OCI-LY7 (cell line): ENCODE results near the gene TM7SF3. TPM values are rescaled to one million over a fixed set of nuclear protein-coding genes. Genes with fewer than 3 reads are reported as not detected.

Experiments used
- BruUV-seq: library from RNA; stranded (reverse); fragments of 400-500 nt; replicated peaks from 2 replicates; lab custom pipeline; 2021; lab: Mats Ljungman, UMichigan
- CTCF ChIA-PET: fragments of 300-600 bp; sonication (Branson Sonifier 250); formaldehyde crosslinking; loops from one replicate; lab custom pipeline; 2022; ENCODE audit warnings: antibody characterized with exemption; ENCODE audit not compliant: unreplicated experiment; lab: Charles Lee
- POLR2A ChIA-PET: fragments of 300-600 bp; sonication (Branson Sonifier 250); formaldehyde crosslinking; loops from one replicate; lab custom pipeline; 2022; ENCODE audit warnings: antibody characterized with exemption; lab: Charles Lee
- DNase-seq: peaks from one replicate; pipeline ENCODE4 v3.0.0-alpha.2; 2015; ENCODE audit warnings: low spot score
- H2AFZ ChIP-seq: fragments of 200-600 bp; sonication (generic), shearing (Covaris generic); 2 replicates; pipeline ENCODE4 v1.6.1; 2014; ENCODE audit warnings: mild to moderate bottlenecking, antibody characterized with exemption, low read length, moderate library complexity
- H3K27ac ChIP-seq: fragments of 200-600 bp; sonication (generic); 2 replicates; pipeline ENCODE4 v1.5.1; 2014; ENCODE audit warnings: mixed run types, low read depth, mild to moderate bottlenecking, moderate library complexity, low read length, inconsistent platforms; ENCODE audit not compliant: poor library complexity, severe bottlenecking
- H3K36me3 ChIP-seq: fragments of 200-600 bp; sonication (generic); 2 replicates; pipeline ENCODE4 v1.6.1; 2014; ENCODE audit warnings: mild to moderate bottlenecking, antibody characterized with exemption, low read length, moderate library complexity, mixed read lengths; ENCODE audit not compliant: insufficient read depth
- H3K4me1 ChIP-seq: fragments of 200-600 bp; sonication (generic); 2 replicates; pipeline ENCODE4 v1.5.1; 2014; ENCODE audit warnings: mild to moderate bottlenecking, low read length; ENCODE audit not compliant: insufficient read depth, poor library complexity, severe bottlenecking
- H3K4me2 ChIP-seq: fragments of 200-600 bp; sonication (generic); 2 replicates; pipeline ENCODE4 v1.6.1; 2014; ENCODE audit warnings: mild to moderate bottlenecking, low read length
- H3K4me3 ChIP-seq: fragments of 200-600 bp; sonication (generic); 2 replicates; pipeline ENCODE4 v1.5.1; 2014; ENCODE audit warnings: mild to moderate bottlenecking, low read depth, low read length; ENCODE audit not compliant: poor library complexity, severe bottlenecking
- H3K79me2 ChIP-seq: fragments of 200-600 bp; sonication (generic); 2 replicates; pipeline ENCODE4 v1.6.1; 2016; ENCODE audit warnings: low read depth, mild to moderate bottlenecking, low read length, moderate library complexity, mixed read lengths; ENCODE audit not compliant: insufficient read depth
- H3K9me2 ChIP-seq: fragments of 200-600 bp; sonication (generic); 2 replicates; pipeline ENCODE4 v1.6.1; 2016; ENCODE audit warnings: mild to moderate bottlenecking, low read length, mixed read lengths; ENCODE audit not compliant: insufficient read depth
- H3K9me3 ChIP-seq: fragments of 200-600 bp; sonication (generic); 2 replicates; pipeline ENCODE4 v1.6.1; 2014; ENCODE audit warnings: mild to moderate bottlenecking, mixed run types, low read length, mixed read lengths
- H4K20me1 ChIP-seq: fragments of 200-600 bp; sonication (generic); 2 replicates; pipeline ENCODE4 v1.6.1; 2014; ENCODE audit warnings: mild to moderate bottlenecking, antibody characterized with exemption, low read length, moderate library complexity, mixed read lengths; ENCODE audit not compliant: insufficient read depth
- EZH2phosphoT487 ChIP-seq: fragments of 200-600 bp; sonication (generic); IDR thresholded peaks from 2 replicates; pipeline ENCODE4 v1.6.1; 2018; ENCODE audit warnings: low read depth, borderline replicate concordance, mild to moderate bottlenecking, mixed run types, antibody characterized with exemption, low read length, moderate library complexity, mixed read lengths
- intact Hi-C: fragments of 100-400 bp; cut with micrococcal nuclease; formaldehyde crosslinking; loops from one replicate; pipeline ENCODE4 v1.10.0; 2022; ENCODE audit not compliant: unreplicated experiment
- total RNA-seq, 2 experiments: library from RNA; depleted of rRNA in 1 of 2; stranded (reverse); fragments of >200 nt in 1 of 2; shearing (Covaris generic) in 1 of 2; gene quantifications; 2 replicates each; pipeline ENCODE4 v1.2.3, GENCODE V29; 2014 to 2022
- TF ChIP-seq, protein P1 (sequence below): fragments of 200-600 bp; sonication (generic); conservative IDR thresholded peaks from 2 replicates; pipeline ENCODE4 v1.5.1; 2014; ENCODE audit warnings: mild to moderate bottlenecking, antibody characterized with exemption, low read length, moderate library complexity, mixed read lengths

Gene TM7SF3
- total RNA-seq, 2 experiments from 2014 or later = 47.1 to 48.3 TPM

GRCh38 chr12:27015730-27016076 is 1.5 kb upstream of the TM7SF3 start:
- no TSS peak for BruUV-seq
- Histone ChIP-seq H3K4me1 (peaks cover 41% of the 10 kb centered on the region), H2AFZ (peak overlapping the region; percentile 98), H3K4me2 (peak overlapping the region; percentile 61), H4K20me1 (no peaks in the 10 kb centered on the region), H3K4me3 (no peak overlapping the region), H3K9me3 (no peaks in the 10 kb centered on the region), H3K9me2 (no peaks in the 10 kb centered on the region), H3K79me2 (peaks cover 29% of the 10 kb centered on the region; the same call in 1 of the 2 replicates), H3K27ac (peak overlapping the region; percentile 60), H3K36me3 (no peaks in the 10 kb centered on the region)
- intact Hi-C loops = loop anchor here (2.0 to 10.0 kb wide), 5 partner anchors 127 to 311 kb away; partner anchors contain the start of gene STK38L
- TF ChIP-seq EZH2phosphoT487 = no peak
- TF ChIP-seq, protein P1, sequence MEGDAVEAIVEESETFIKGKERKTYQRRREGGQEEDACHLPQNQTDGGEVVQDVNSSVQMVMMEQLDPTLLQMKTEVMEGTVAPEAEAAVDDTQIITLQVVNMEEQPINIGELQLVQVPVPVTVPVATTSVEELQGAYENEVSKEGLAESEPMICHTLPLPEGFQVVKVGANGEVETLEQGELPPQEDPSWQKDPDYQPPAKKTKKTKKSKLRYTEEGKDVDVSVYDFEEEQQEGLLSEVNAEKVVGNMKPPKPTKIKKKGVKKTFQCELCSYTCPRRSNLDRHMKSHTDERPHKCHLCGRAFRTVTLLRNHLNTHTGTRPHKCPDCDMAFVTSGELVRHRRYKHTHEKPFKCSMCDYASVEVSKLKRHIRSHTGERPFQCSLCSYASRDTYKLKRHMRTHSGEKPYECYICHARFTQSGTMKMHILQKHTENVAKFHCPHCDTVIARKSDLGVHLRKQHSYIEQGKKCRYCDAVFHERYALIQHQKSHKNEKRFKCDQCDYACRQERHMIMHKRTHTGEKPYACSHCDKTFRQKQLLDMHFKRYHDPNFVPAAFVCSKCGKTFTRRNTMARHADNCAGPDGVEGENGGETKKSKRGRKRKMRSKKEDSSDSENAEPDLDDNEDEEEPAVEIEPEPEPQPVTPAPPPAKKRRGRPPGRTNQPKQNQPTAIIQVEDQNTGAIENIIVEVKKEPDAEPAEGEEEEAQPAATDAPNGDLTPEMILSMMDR = peak; percentile 76
- POLR2A ChIA-PET = interaction anchor here (0.6 to 1.8 kb wide), 12 partner anchors 13 to 470 kb away, joined by 3 to 6 read pairs (median 4); partner anchors contain the start of gene ITPR2
- CTCF ChIA-PET = interaction anchor here (0.9 to 2.2 kb wide), 2 partner anchors 289 to 290 kb away, joined by 3 to 11 read pairs; no protein-coding TSS in a partner anchor
- DNase-seq = peak; percentile 62

- intact Hi-C loops = loop anchor here (1.0 to 10.0 kb wide), 10 partner anchors 77 to 918 kb away; partner anchors contain the start of genes FGFR1OP2, ITPR2 and STK38L
These were observed 910 bp upstream of the TM7SF3 start for GRCh38 chr12:27014859-27015729.

More at GRCh38 chr12:27014859-27015729, 910 bp upstream of the TM7SF3 start:
- H3K9me2 ChIP-seq = no peaks in the 10 kb centered on the region
- BruUV-seq = no TSS peak
- no peaks in the 10 kb centered on the region for H3K36me3 ChIP-seq
- CTCF ChIA-PET = interaction anchor here (0.9 kb wide), 1 partner anchor 289 kb away, joined by 3 read pairs; no protein-coding TSS in a partner anchor
- no peaks in the 10 kb centered on the region for H4K20me1 ChIP-seq
- no peaks in the 10 kb centered on the region for H3K9me3 ChIP-seq
- H3K79me2 ChIP-seq = peaks cover 35% of the 10 kb centered on the region; the same call in 1 of the 2 replicates
- H3K27ac ChIP-seq = peak overlapping the region; percentile 60
- H3K4me1 ChIP-seq = peaks cover 47% of the 10 kb centered on the region
- DNase-seq = peak; percentile 9
- no peak for TF ChIP-seq EZH2phosphoT487
- TF ChIP-seq, protein P1 = no peak
- H3K4me3 ChIP-seq = peak overlapping the region; percentile 93
- peak overlapping the region; percentile 61 for H3K4me2 ChIP-seq
- POLR2A ChIA-PET = interaction anchor here (0.6 to 2.3 kb wide), 8 partner anchors 8 to 311 kb away, joined by 3 to 11 read pairs (median 4); partner anchors contain the start of genes ITPR2 and MED21
- H2AFZ ChIP-seq = peak overlapping the region; percentile 98
